Measurements from ENCODE around the gene SPON1. TPM values are rescaled to one million over a fixed set of nuclear protein-coding genes. Genes with fewer than 3 reads are reported as not detected.

SPON1 gene
- total RNA-seq, 1 donor, result 0.72 TPM

- Histone ChIP-seq H4K20me1 (ENCODE audit: insufficient read depth, low read length) (no peaks in the 10 kb centered on the region), H3K9me3 (ENCODE audit: low read depth, low read length) (no peaks in the 10 kb centered on the region), H3K4me1 (ENCODE audit: insufficient read depth, low read length) (no peaks in the 10 kb centered on the region), H3K4me2 (ENCODE audit: insufficient read depth, low read length) (no peak overlapping the region), H3K4me3 (ENCODE audit: insufficient read depth, low read length) (no peak overlapping the region), H3K36me3 (ENCODE audit: insufficient read depth, low read length) (no peaks in the 10 kb centered on the region), H3K27me3 (ENCODE audit: insufficient read depth, low read length) (peaks cover 9% of the 10 kb centered on the region), H3K27ac (ENCODE audit: low read depth, low read length) (no peak overlapping the region), H2AFZ (ENCODE audit: low read length) (no peak overlapping the region), H3K79me2 (ENCODE audit: insufficient read depth, low read length) (no peaks in the 10 kb centered on the region)
- no peak for TF ChIP-seq CTCF (IDR thresholded peaks at IDR 0.05; ENCODE audit: extremely low read depth, low read depth, low read length)
- DNase-seq (ENCODE audit: insufficient read length, low spot score, missing footprints), result no peak
These were observed 273.2 kb downstream of the SPON1 start for GRCh38 chr11:14235701-14236100.

- Histone ChIP-seq H3K79me2 (ENCODE audit: insufficient read depth, low read length) (no peaks in the 10 kb centered on the region), H3K4me2 (ENCODE audit: insufficient read depth, low read length) (no peak overlapping the region), H2AFZ (ENCODE audit: low read length) (no peak overlapping the region), H3K36me3 (ENCODE audit: insufficient read depth, low read length) (no peaks in the 10 kb centered on the region), H3K9me3 (ENCODE audit: low read depth, low read length) (no peaks in the 10 kb centered on the region), H3K27ac (ENCODE audit: low read depth, low read length) (no peak overlapping the region), H3K4me3 (ENCODE audit: insufficient read depth, low read length) (no peak overlapping the region), H3K27me3 (ENCODE audit: insufficient read depth, low read length) (peaks cover 9% of the 10 kb centered on the region), H3K4me1 (ENCODE audit: insufficient read depth, low read length) (no peaks in the 10 kb centered on the region), H4K20me1 (ENCODE audit: insufficient read depth, low read length) (no peaks in the 10 kb centered on the region)
- TF ChIP-seq CTCF (IDR thresholded peaks at IDR 0.05; ENCODE audit: extremely low read depth, low read depth, low read length), result no peak
- DNase-seq (ENCODE audit: insufficient read length, low spot score, missing footprints), result no peak
These were observed 275.0 kb downstream of the SPON1 start for GRCh38 chr11:14237444-14237961.

DNA sequence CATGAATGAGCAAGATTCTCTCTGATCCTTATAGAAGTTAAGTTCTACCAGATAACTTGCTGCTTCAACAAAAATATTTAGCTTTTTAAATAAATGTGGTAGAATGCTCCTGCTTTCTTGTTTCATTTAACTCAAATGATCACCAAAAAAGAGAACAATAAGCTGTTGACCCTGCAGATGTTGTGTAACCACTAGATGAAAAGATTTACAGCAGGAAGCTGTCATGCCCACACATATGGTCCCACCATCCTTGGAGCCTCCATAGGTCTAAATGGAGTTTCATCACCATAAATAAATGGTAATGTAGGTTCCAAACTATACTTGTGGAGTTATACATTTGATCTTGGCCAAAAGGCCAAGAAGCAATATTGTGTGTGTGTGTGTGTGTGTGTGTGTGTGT, 277.7 kb downstream of the SPON1 start:
- H3K9me3 ChIP-seq (ENCODE audit: low read depth, low read length), result no peaks in the 10 kb centered on the region
- H3K4me2 ChIP-seq (ENCODE audit: insufficient read depth, low read length), result no peak overlapping the region
- no peaks in the 10 kb centered on the region for H3K79me2 ChIP-seq (ENCODE audit: insufficient read depth, low read length)
- no peak for DNase-seq (ENCODE audit: insufficient read length, low spot score, missing footprints)
- H3K36me3 ChIP-seq (ENCODE audit: insufficient read depth, low read length), result no peaks in the 10 kb centered on the region
- H4K20me1 ChIP-seq (ENCODE audit: insufficient read depth, low read length), result no peaks in the 10 kb centered on the region
- no peak overlapping the region for H2AFZ ChIP-seq (ENCODE audit: low read length)
- H3K27ac ChIP-seq (ENCODE audit: low read depth, low read length), result no peak overlapping the region
- H3K4me1 ChIP-seq (ENCODE audit: insufficient read depth, low read length), result no peaks in the 10 kb centered on the region
- no peak overlapping the region for H3K4me3 ChIP-seq (ENCODE audit: insufficient read depth, low read length)
- peaks cover 6% of the 10 kb centered on the region for H3K27me3 ChIP-seq (ENCODE audit: insufficient read depth, low read length)
- no peak for TF ChIP-seq CTCF (IDR thresholded peaks at IDR 0.05; ENCODE audit: extremely low read depth, low read depth, low read length)

DNA sequence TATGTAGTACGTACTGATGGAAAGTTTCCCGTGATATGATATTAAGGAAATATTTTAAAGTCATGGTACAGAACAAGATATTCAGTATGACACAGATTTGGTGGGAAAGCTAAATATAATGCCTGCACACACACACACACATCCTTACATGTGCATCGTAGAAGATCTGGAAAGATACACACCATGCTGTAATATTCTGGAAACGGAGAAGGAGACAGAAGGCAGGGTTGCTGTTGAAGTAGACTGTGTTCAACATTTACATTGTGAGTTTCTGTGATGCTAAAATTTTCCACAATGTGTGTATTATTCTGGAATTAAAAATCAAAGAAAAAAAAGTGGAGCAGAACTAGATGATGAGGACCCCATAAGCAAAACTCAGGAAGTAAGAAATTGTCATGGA, 278.4 kb downstream of the SPON1 start:
- Histone ChIP-seq H3K4me2 (ENCODE audit: insufficient read depth, low read length) (no peak overlapping the region), H3K4me3 (ENCODE audit: insufficient read depth, low read length) (no peak overlapping the region), H3K36me3 (ENCODE audit: insufficient read depth, low read length) (no peaks in the 10 kb centered on the region), H4K20me1 (ENCODE audit: insufficient read depth, low read length) (no peaks in the 10 kb centered on the region), H3K4me1 (ENCODE audit: insufficient read depth, low read length) (no peaks in the 10 kb centered on the region), H3K79me2 (ENCODE audit: insufficient read depth, low read length) (no peaks in the 10 kb centered on the region), H3K27me3 (ENCODE audit: insufficient read depth, low read length) (peaks cover 6% of the 10 kb centered on the region), H3K27ac (ENCODE audit: low read depth, low read length) (no peak overlapping the region), H3K9me3 (ENCODE audit: low read depth, low read length) (no peaks in the 10 kb centered on the region), H2AFZ (ENCODE audit: low read length) (no peak overlapping the region)
- no peak for TF ChIP-seq CTCF (IDR thresholded peaks at IDR 0.05; ENCODE audit: extremely low read depth, low read depth, low read length)
- no peak for DNase-seq (ENCODE audit: insufficient read length, low spot score, missing footprints)
